Upper lobe of left lung (tissue), 6 donors: ENCODE measurements around the gene RELB. TPM values are rescaled to one million over a fixed set of nuclear protein-coding genes. Genes with fewer than 3 reads are reported as not detected.
"Not testable (repeated sequence)": the region's sequence is repeated elsewhere in the genome, so short reads cannot be mapped to it uniquely, and the experiment has no call there.

Experiments
- ATAC-seq, 2 donors: fragments of 200-7000 bp; cut with Tn5 transposase; one replicate each; pipeline ENCODE4 v1.9.1; 2022; ENCODE audit warnings: mild to moderate bottlenecking in 2 of 2, moderate library complexity in 2 of 2; ENCODE audit not compliant: low FRiP score in 2 of 2
- DNase-seq, 2 donors: peaks; one replicate each; pipeline ENCODE4 v3.0.0-alpha.2; 2019 to 2020
- H3K27ac ChIP-seq, 4 donors: fragments of 200-600 bp; sonication (generic); one replicate each; pipeline ENCODE4 v1.5.1; 2016 to 2019
- H3K27me3 ChIP-seq, 4 donors: fragments of 200-600 bp; sonication (generic); one replicate each; pipeline ENCODE4 v1.5.1; 2017 to 2019
- H3K36me3 ChIP-seq, 4 donors: fragments of 200-600 bp; sonication (generic); one replicate each; pipeline ENCODE4 v1.5.1; 2016 to 2019
- H3K4me1 ChIP-seq, 4 donors: fragments of 200-600 bp; sonication (generic); one replicate each; pipeline ENCODE4 v1.5.1; 2018 to 2019
- H3K4me3 ChIP-seq, 4 donors: fragments of 200-600 bp; sonication (generic); one replicate each; pipeline ENCODE4 v1.5.1; 2017 to 2019; ENCODE audit warnings: mild to moderate bottlenecking in 2 of 4, moderate library complexity in 1 of 4
- H3K9me3 ChIP-seq, 4 donors: fragments of 200-600 bp; sonication (generic); one replicate each; pipeline ENCODE4 v1.5.1; 2018 to 2019
- EP300 ChIP-seq, 4 donors: sonication (generic); formaldehyde crosslinking; IDR thresholded peaks; one replicate each; pipeline ENCODE4 v1.5.1; 2017; ENCODE audit warnings: antibody characterized with exemption in 4 of 4, control low read depth in 2 of 4
- POLR2A ChIP-seq, 4 donors: fragments of 450-650 bp; IDR thresholded peaks; one replicate each; pipeline ENCODE4 v1.5.1; 2016 to 2017; ENCODE audit warnings: antibody characterized with exemption in 4 of 4, mild to moderate bottlenecking in 2 of 4
- POLR2AphosphoS5 ChIP-seq, 2 donors: sonication (generic); formaldehyde crosslinking; IDR thresholded peaks; one replicate each; pipeline ENCODE4 v1.5.1; 2017; ENCODE audit warnings: antibody characterized with exemption in 2 of 2
- WGBS, 2 donors: methylation state at CpG; one replicate each; pipeline ENCODE4 v1.1.5; 2017 to 2018; 5-methylcytosine and 5-hydroxymethylcytosine counted together
- total RNA-seq, 6 donors: library from RNA; depleted of rRNA in 4 of 6; stranded (reverse); fragments of >200 nt in 4 of 6; gene quantifications; one replicate each; pipeline versions ENCODE4 v1.1.0 to v1.2.1, GENCODE V29; 2016 to 2021
- TF ChIP-seq, protein P1 (sequence below), 6 experiments: fragments of 450-650 bp in 4 of 6; fragments of 200-600 bp in 2 of 6; sonication (generic) in 2 of 6; IDR thresholded peaks; one replicate each; pipeline ENCODE4 v1.5.1; 2016 to 2019; ENCODE audit warnings: antibody characterized with exemption in 6 of 6
- donor health status: DM: no; HTN: no; CAD: no; lungs with moderate emphysema.
- donor health status: DM: no; HTN: yes; CAD: no; lungs with severe emphysema.

Gene RELB
- total RNA-seq, 6 donors from 2014 or later: 4.0 to 31.1 (median 18.1) TPM

DNA sequence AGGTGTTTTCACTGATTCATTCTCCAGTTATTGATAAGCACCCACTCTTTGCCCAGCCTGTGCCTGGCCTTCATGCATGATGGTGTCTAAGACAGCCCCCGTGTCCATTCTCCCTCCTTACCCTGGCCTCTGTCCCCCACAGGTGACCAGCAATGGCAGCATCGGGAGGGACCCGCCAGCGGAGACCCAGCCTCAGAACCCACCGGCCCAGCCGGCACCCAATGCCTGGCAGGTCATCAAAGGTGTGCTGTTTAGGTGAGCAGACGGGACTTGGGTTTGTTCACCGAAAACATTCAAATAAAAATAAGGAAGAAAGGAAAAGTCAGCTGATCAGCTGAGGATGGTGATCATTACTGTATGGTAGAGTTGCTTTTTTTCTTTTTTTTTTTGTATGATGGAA, 39.4 kb upstream of the RELB start:
- WGBS, 2 donors: 94 to 96% methylated on average over 8 of the region's 8 CpGs
- H3K4me3 ChIP-seq: no peak overlapping the region
- TF ChIP-seq EP300 (IDR thresholded peaks at IDR 0.05): no peak
- no peak for TF ChIP-seq POLR2AphosphoS5 (IDR thresholded peaks at IDR 0.05)
- TF ChIP-seq, protein P1, sequence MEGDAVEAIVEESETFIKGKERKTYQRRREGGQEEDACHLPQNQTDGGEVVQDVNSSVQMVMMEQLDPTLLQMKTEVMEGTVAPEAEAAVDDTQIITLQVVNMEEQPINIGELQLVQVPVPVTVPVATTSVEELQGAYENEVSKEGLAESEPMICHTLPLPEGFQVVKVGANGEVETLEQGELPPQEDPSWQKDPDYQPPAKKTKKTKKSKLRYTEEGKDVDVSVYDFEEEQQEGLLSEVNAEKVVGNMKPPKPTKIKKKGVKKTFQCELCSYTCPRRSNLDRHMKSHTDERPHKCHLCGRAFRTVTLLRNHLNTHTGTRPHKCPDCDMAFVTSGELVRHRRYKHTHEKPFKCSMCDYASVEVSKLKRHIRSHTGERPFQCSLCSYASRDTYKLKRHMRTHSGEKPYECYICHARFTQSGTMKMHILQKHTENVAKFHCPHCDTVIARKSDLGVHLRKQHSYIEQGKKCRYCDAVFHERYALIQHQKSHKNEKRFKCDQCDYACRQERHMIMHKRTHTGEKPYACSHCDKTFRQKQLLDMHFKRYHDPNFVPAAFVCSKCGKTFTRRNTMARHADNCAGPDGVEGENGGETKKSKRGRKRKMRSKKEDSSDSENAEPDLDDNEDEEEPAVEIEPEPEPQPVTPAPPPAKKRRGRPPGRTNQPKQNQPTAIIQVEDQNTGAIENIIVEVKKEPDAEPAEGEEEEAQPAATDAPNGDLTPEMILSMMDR (IDR thresholded peaks at IDR 0.05): no peak
- TF ChIP-seq POLR2A (IDR thresholded peaks at IDR 0.05): no peak
- peaks cover 5 to 9% (median 6%) of the 10 kb centered on the region in 4 donors for H3K4me1 ChIP-seq
- H3K9me3 ChIP-seq: no peaks in the 10 kb centered on the region
- ATAC-seq: no peak
- H3K36me3 ChIP-seq: peaks cover 5 to 62% (median 39%) of the 10 kb centered on the region in 4 donors
- no peaks in the 10 kb centered on the region for H3K27me3 ChIP-seq
- DNase-seq: no peak
- H3K27ac ChIP-seq: no peak overlapping the region

GRCh38 chr19:44968118-44968517, 33.1 kb upstream of the RELB start:
- 88 to 90% methylated on average over 5 of the region's 5 CpGs for WGBS, 2 donors
- Histone ChIP-seq H3K36me3 (peaks cover 5 to 67% (median 43%) of the 10 kb centered on the region in 4 donors), H3K9me3 (no peaks in the 10 kb centered on the region), H3K27ac (no peak overlapping the region), H3K4me1 (no peaks in the 10 kb centered on the region), H3K4me3 (no peak overlapping the region), H3K27me3 (no peaks in the 10 kb centered on the region)
- ATAC-seq (no peak), DNase-seq (no peak)
- TF ChIP-seq, protein P1 (IDR thresholded peaks at IDR 0.05): no peak
- no peak for TF ChIP-seq EP300 (IDR thresholded peaks at IDR 0.05)
- no peak for TF ChIP-seq POLR2AphosphoS5 (IDR thresholded peaks at IDR 0.05)
- no peak for TF ChIP-seq POLR2A (IDR thresholded peaks at IDR 0.05)

GRCh38 chr19:44968670-44969069, 32.6 kb upstream of the RELB start:
- Histone ChIP-seq H3K4me3 (no peak overlapping the region), H3K4me1 (no peaks in the 10 kb centered on the region), H3K27ac (no peak overlapping the region), H3K36me3 (peaks cover 5 to 69% (median 42%) of the 10 kb centered on the region in 4 donors), H3K9me3 (no peaks in the 10 kb centered on the region), H3K27me3 (no peaks in the 10 kb centered on the region)
- TF ChIP-seq POLR2AphosphoS5 (IDR thresholded peaks at IDR 0.05) (no peak), POLR2A (IDR thresholded peaks at IDR 0.05) (no peak), EP300 (IDR thresholded peaks at IDR 0.05) (no peak)
- TF ChIP-seq, protein P1 (IDR thresholded peaks at IDR 0.05): no peak
- no peak for ATAC-seq
- no peak for DNase-seq
- WGBS, 2 donors: 92 to 100% methylated on average over 1 to 4 of the region's 4 CpGs

DNA sequence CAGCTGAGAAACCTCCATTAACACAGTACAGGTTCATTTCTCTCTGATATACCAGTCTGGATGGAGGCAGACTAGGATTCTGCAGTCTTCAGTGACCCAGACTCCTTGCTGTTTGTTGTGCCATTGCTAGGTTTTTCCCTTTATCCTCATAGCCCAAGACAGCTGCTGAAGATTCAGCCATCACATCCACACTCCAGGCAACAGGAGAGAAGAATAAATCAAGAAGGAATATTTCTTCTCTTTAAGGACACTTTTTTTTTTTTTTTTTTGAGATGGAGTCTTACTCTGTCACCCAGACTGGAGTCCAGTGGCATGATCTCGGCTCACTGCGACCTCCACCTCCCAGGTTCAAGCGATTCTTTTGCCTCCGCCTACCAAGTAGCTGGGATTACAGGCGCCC, 31.8 kb upstream of the RELB start:
- H3K36me3 ChIP-seq: peaks cover 5 to 69% (median 44%) of the 10 kb centered on the region in 4 donors
- no peak overlapping the region for H3K4me3 ChIP-seq
- ATAC-seq (no peak), DNase-seq (no peak)
- no peaks in the 10 kb centered on the region for H3K27me3 ChIP-seq
- TF ChIP-seq EP300 (IDR thresholded peaks at IDR 0.05) (no peak), POLR2A (IDR thresholded peaks at IDR 0.05) (no peak), POLR2AphosphoS5 (IDR thresholded peaks at IDR 0.05) (no peak)
- TF ChIP-seq, protein P1 (IDR thresholded peaks at IDR 0.05): no peak
- no peak overlapping the region for H3K27ac ChIP-seq
- WGBS, 2 donors: 98% methylated on average over 5 of the region's 5 CpGs
- no peaks in the 10 kb centered on the region for H3K4me1 ChIP-seq
- H3K9me3 ChIP-seq: no peaks in the 10 kb centered on the region

GRCh38 chr19:44971451-44971850, 29.8 kb upstream of the RELB start:
- not testable (repeated sequence) for H3K9me3 ChIP-seq, H3K27ac ChIP-seq, H3K27me3 ChIP-seq, DNase-seq, H3K4me3 ChIP-seq, ATAC-seq, H3K4me1 ChIP-seq
- WGBS, 2 donors: 90% methylated on average over 6 of the region's 6 CpGs
- H3K36me3 ChIP-seq: peaks cover 8 to 70% (median 46%) of the 10 kb centered on the region in 4 donors
